Gastrocnemius medialis (tissue), 4 donors: Measurements from ENCODE around the gene IGFBP4. TPM values are rescaled to one million over a fixed set of nuclear protein-coding genes. Genes with fewer than 3 reads are reported as not detected.

Experiments
- ATAC-seq, 2 donors: fragments of 150-250 bp; one replicate each; pipeline ENCODE4 v1.9.1; 2016
- DNase-seq, 2 donors: peaks; one replicate each; pipeline ENCODE4 v3.0.0-alpha.2; 2019
- H3K27ac ChIP-seq, 4 donors: fragments of 200-600 bp; sonication (generic); 1 replicate in 1 of 4; 2 replicates in 3 of 4; pipeline ENCODE4 v1.5.1; 2016 to 2018; ENCODE audit warnings: mild to moderate bottlenecking in 2 of 4, moderate library complexity in 1 of 4
- H3K27me3 ChIP-seq, 3 donors: fragments of 200-600 bp; sonication (generic) in 2 of 3; 1 replicate in 1 of 3; 2 replicates in 2 of 3; pipeline versions ENCODE4 v1.5.1 to v1.6.0; 2016 to 2019; ENCODE audit warnings: mild to moderate bottlenecking in 1 of 3, moderate library complexity in 1 of 3
- H3K36me3 ChIP-seq, 2 donors: fragments of 200-600 bp; sonication (generic) in 1 of 2; one replicate each; pipeline ENCODE4 v1.5.1; 2017 to 2018
- H3K4me1 ChIP-seq, 2 donors: fragments of 200-600 bp; sonication (generic) in 1 of 2; one replicate each; pipeline ENCODE4 v1.5.1; 2016 to 2017; ENCODE audit warnings: mild to moderate bottlenecking in 2 of 2
- H3K4me3 ChIP-seq, 4 donors: fragments of 200-600 bp; sonication (generic) in 3 of 4; 1 replicate in 1 of 4; 2 replicates in 3 of 4; pipeline ENCODE4 v1.5.1; 2016 to 2019; ENCODE audit warnings: mild to moderate bottlenecking in 2 of 4
- H3K9me3 ChIP-seq, 3 donors: fragments of 200-600 bp; sonication (generic) in 2 of 3; 1 replicate in 1 of 3; 2 replicates in 2 of 3; pipeline ENCODE4 v1.5.1; 2016 to 2019
- CTCF ChIP-seq, 5 experiments: fragments of 450-650 bp in 3 of 5; fragments of 200-600 bp in 2 of 5; sonication (generic) in 2 of 5; IDR thresholded peaks in 4 of 5; conservative IDR thresholded peaks in 1 of 5; 1 replicate in 4 of 5; 2 replicates in 1 of 5; pipeline ENCODE4 v1.5.1; 2016 to 2019; ENCODE audit warnings: antibody characterized with exemption in 5 of 5, mild to moderate bottlenecking in 3 of 5, moderate library complexity in 3 of 5
- POLR2A ChIP-seq, 2 donors: fragments of 450-650 bp; IDR thresholded peaks; one replicate each; pipeline ENCODE4 v1.6.1; 2017; ENCODE audit warnings: antibody characterized with exemption in 2 of 2, mild to moderate bottlenecking in 2 of 2, moderate library complexity in 2 of 2
- in situ Hi-C, 4 donors: fragments of 200-750 bp; cut with MboI; loops; one replicate each; pipeline versions ENCODE4 v1.15.0 to v1.8.0; 2017; ENCODE audit warnings: low sequenced_read_pairs in 4 of 4
- intact Hi-C: fragments of 100-400 bp; cut with DNase I; formaldehyde crosslinking; loops from one replicate; pipeline ENCODE4 v1.15.1; 2023; ENCODE audit warnings: low total_unique reads
- total RNA-seq, 4 donors: library from RNA; depleted of rRNA; stranded (reverse); fragments of >200 nt; gene quantifications; one replicate each; pipeline versions ENCODE4 v1.1.0 to v1.2.3, GENCODE V29; 2016

The IGFBP4 gene
- total RNA-seq, 4 donors from 2014 or later = 14.5 to 56.8 (median 36.5) TPM

DNA sequence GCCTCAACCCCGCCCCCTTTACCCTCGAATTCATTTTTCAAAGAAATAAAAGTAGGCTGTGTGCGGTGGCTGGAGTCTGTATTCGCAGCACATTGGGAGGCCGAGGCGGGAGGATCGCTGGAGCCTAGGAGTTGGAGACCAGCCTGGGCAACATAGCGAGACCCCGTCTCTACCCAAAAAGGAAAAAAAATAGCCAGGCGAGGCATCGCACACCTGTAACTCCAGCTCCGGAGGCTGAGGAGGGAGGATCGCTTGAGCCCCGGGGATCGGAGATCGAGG, 24.9 kb upstream of the IGFBP4 start:
- Histone ChIP-seq H3K4me3 (peak overlapping the region; percentile 56 to 87 (median 61)), H3K9me3 (no peaks in the 10 kb centered on the region), H3K27ac (peak overlapping the region; percentile 37 to 58 (median 46)), H3K36me3 (no peaks in the 10 kb centered on the region), H3K27me3 (peaks cover 0 to 10% (median 5%) of the 10 kb centered on the region in 3 donors), H3K4me1 (peaks cover 10 to 12% of the 10 kb centered on the region in 2 donors)
- ATAC-seq (no peak), DNase-seq (no peak)
- intact Hi-C loops = loop anchor here (1.0 to 5.0 kb wide), 2 partner anchors 115 to 131 kb away; partner anchors contain the start of gene CDC6
- in situ Hi-C loops = loop anchor here in 1 of 4 donors (10.0 kb wide), 1 partner anchor 114 kb away; the partner anchor contains the start of gene RARA
- TF ChIP-seq POLR2A (IDR thresholded peaks at IDR 0.05) (no peak), CTCF (IDR thresholded peaks at IDR 0.05 in 4 of 5, conservative IDR thresholded peaks at IDR 0.05 in 1 of 5) (no peak)

DNA sequence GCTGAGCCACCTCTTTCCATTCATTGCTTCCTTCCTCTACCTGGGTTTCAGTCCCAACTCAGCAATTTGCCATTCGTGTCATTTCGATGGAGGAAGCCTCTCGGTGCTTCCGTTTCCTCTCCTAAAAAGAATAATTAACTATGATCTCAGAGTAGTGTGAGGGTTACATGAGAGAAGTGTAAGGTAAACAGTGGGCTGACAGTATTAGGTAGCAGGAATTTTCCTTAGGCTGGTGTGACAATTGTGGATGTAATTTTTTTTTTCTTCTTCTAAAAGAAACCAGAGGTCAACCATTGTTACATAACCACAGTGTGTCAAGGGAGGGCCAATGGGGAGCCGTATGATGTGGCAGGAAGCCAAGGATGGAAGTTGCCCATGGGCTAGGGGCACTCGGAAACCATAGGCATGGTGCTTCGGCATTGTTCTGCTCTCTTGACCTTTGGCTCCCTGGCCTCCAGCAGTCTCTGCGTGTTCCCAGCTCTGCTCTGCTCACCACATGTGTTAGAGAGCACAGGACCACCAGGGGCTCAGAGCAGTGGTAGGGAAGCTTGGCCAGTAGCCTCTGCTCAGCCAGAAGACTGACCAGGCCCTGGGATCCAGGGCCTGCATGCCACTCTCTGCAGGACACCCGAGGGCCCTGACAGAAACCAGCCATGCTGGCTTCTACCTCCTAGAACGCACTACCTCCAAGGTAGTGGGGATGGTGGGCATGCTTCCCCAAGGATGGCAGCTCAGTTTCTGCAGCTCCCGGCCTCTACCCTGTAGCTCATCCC, 23.5 kb upstream of the IGFBP4 start:
- Histone ChIP-seq H3K27me3 (peaks cover 0 to 10% (median 5%) of the 10 kb centered on the region in 3 donors), H3K4me3 (no peak overlapping the region), H3K36me3 (no peaks in the 10 kb centered on the region), H3K27ac (no peak overlapping the region), H3K9me3 (no peaks in the 10 kb centered on the region), H3K4me1 (peaks cover 12 to 18% of the 10 kb centered on the region in 2 donors)
- ATAC-seq (no peak), DNase-seq (no peak)
- in situ Hi-C loops (loop anchor here in 1 of 4 donors (10.0 kb wide), 1 partner anchor 115 kb away; the partner anchor contains the start of gene RARA), intact Hi-C loops (loop anchor here (5.0 kb wide), 1 partner anchor 132 kb away; the partner anchor contains the start of gene CDC6)
- TF ChIP-seq CTCF (IDR thresholded peaks at IDR 0.05 in 4 of 5, conservative IDR thresholded peaks at IDR 0.05 in 1 of 5) = no peak
- TF ChIP-seq POLR2A (IDR thresholded peaks at IDR 0.05) = no peak

DNA sequence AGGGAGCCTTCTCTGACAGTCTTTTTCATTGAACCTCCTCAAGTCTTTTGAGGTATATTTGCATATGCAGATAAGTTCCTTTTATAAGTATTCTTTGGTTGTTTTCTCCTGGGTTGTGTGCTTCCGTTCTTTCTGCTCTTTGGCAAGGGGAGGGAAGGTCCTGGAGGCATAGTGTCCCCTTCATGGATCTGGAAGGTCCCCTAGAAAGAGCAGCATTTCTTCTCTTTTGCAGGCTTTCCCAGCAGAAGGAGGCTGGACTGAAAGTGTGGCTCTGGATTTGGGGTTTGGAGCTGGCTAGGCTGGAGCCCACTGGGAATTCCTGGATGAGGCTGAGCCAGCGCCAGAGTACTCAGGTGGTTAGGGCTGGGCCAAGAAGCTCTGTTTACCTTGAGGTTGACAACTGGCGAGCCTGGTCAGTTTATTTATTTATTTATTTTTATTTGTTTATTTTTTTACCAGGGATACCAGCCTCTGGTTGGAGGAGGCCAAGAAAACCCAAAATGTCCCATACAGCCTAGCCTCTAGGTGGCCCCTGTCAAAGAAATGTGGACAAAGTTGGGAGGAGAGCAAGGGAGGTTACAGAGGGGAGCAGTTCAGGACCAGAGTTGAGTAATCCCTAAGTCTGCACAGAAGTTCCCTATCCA, 20.1 kb upstream of the IGFBP4 start:
- TF ChIP-seq CTCF (IDR thresholded peaks at IDR 0.05 in 4 of 5, conservative IDR thresholded peaks at IDR 0.05 in 1 of 5) = no peak
- TF ChIP-seq POLR2A (IDR thresholded peaks at IDR 0.05) = no peak
- no peaks in the 10 kb centered on the region for H3K9me3 ChIP-seq
- H3K27me3 ChIP-seq = no peaks in the 10 kb centered on the region
- H3K4me1 ChIP-seq = peaks cover 6 to 12% of the 10 kb centered on the region in 2 donors
- in situ Hi-C loops (no loop called here), intact Hi-C loops (no loop called here)
- H3K36me3 ChIP-seq = no peaks in the 10 kb centered on the region
- peak overlapping the region in 3 of 4 donors; percentile 16 to 35 (median 30) for H3K27ac ChIP-seq
- ATAC-seq (peak; percentile 37 to 43), DNase-seq (no peak)
- no peak overlapping the region for H3K4me3 ChIP-seq

GRCh38 chr17:40425741-40426140, 17.5 kb upstream of the IGFBP4 start:
- H3K27me3 ChIP-seq = no peaks in the 10 kb centered on the region
- no peaks in the 10 kb centered on the region for H3K9me3 ChIP-seq
- in situ Hi-C loops = loop anchor here in 1 of 4 donors (25.0 kb wide), 1 partner anchor 112 kb away; no protein-coding TSS in a partner anchor
- no peak overlapping the region for H3K4me3 ChIP-seq
- intact Hi-C loops = no loop called here
- no peak for ATAC-seq
- TF ChIP-seq POLR2A (IDR thresholded peaks at IDR 0.05) (no peak), CTCF (IDR thresholded peaks at IDR 0.05 in 4 of 5, conservative IDR thresholded peaks at IDR 0.05 in 1 of 5) (no peak)
- no peaks in the 10 kb centered on the region for H3K36me3 ChIP-seq
- H3K27ac ChIP-seq = no peak overlapping the region
- DNase-seq = no peak
- peaks cover 6 to 8% of the 10 kb centered on the region in 2 donors for H3K4me1 ChIP-seq
